Stimulated activated CD8-positive, alpha-beta memory T cell treated with anti-CD3 and anti-CD28 coated beads, Interleukin-2, amount 100 ng/mL, for 48 hours (primary cell): ENCODE data around the gene CALN1.
A peak's percentile ranks its signal among the peaks of the same experiment; 100 is the strongest.

Source experiments
- DNase-seq, 2 donors: peaks; one replicate each; pipeline ENCODE4 v3.0.0-alpha.2; 2020; ENCODE audit warnings: low read depth in 2 of 2

CALN1 gene

GRCh38 chr7:71793251-71793650 lies 618.9 kb downstream of the CALN1 start:
- DNase-seq, result no peak

- no peak for DNase-seq
Observed at GRCh38 chr7:71787513-71787912, 624.6 kb downstream of the CALN1 start.

GRCh38 chr7:71785216-71785615 lies 626.9 kb downstream of the CALN1 start:
- DNase-seq, result no peak

- DNase-seq, result no peak
Observed at GRCh38 chr7:71784781-71785180, 627.4 kb downstream of the CALN1 start.

- DNase-seq, result no peak
Observed at GRCh38 chr7:71784180-71784579, 628.0 kb downstream of the CALN1 start.

- DNase-seq, result no peak
Observed at GRCh38 chr7:71783779-71784178, 628.4 kb downstream of the CALN1 start.

GRCh38 chr7:71782051-71782450 lies 630.1 kb downstream of the CALN1 start:
- DNase-seq, result no peak

- DNase-seq, result no peak
Observed at GRCh38 chr7:71780282-71780681, 631.9 kb downstream of the CALN1 start.

- no peak for DNase-seq
Observed at GRCh38 chr7:71777278-71777677, 634.9 kb downstream of the CALN1 start.

GRCh38 chr7:71776726-71777125 lies 635.4 kb downstream of the CALN1 start:
- DNase-seq, result no peak

- DNase-seq, result no peak
Observed at GRCh38 chr7:71775648-71776047, 636.5 kb downstream of the CALN1 start.

- DNase-seq, result no peak
Observed at GRCh38 chr7:71772779-71773178, 639.4 kb downstream of the CALN1 start.

- no peak for DNase-seq
Observed at GRCh38 chr7:71770269-71770907, 641.8 kb downstream of the CALN1 start.

GRCh38 chr7:71769326-71769725 lies 642.8 kb downstream of the CALN1 start:
- no peak for DNase-seq

- no peak for DNase-seq
Observed at GRCh38 chr7:71768450-71768849, 643.7 kb downstream of the CALN1 start.

- DNase-seq, result no peak
Observed at GRCh38 chr7:71766016-71766415, 646.1 kb downstream of the CALN1 start.

- no peak for DNase-seq
Observed at GRCh38 chr7:71761336-71761735, 650.8 kb downstream of the CALN1 start.

GRCh38 chr7:71754828-71755227 lies 657.3 kb downstream of the CALN1 start:
- DNase-seq, result no peak

- no peak for DNase-seq
Observed at GRCh38 chr7:71753956-71754664, 658.0 kb downstream of the CALN1 start.

- no peak for DNase-seq
Observed at GRCh38 chr7:71753236-71753635, 658.9 kb downstream of the CALN1 start.

- DNase-seq, result peak; percentile 32 to 38
Observed at GRCh38 chr7:71752171-71752935, 659.8 kb downstream of the CALN1 start.

GRCh38 chr7:71750290-71750689 lies 661.8 kb downstream of the CALN1 start:
- no peak for DNase-seq

- DNase-seq, result no peak
Observed at GRCh38 chr7:71746006-71746405, 666.1 kb downstream of the CALN1 start.
